Parathyroid adenoma (tissue), 2 donors: Measurements from ENCODE around the gene MTTP.

Experiments used
- H2AFZ ChIP-seq: fragments of 300-600 bp; sonication (generic); one replicate; pipeline ENCODE4 v1.7.0; 2017; ENCODE audit warnings: antibody characterized with exemption, mild to moderate bottlenecking
- H3K27ac ChIP-seq: fragments of 300-600 bp; sonication (generic); one replicate; pipeline ENCODE4 v1.7.0; 2017
- H3K27me3 ChIP-seq: fragments of 300-600 bp; sonication (generic); one replicate; pipeline ENCODE4 v1.7.0; 2017; ENCODE audit warnings: low read length; ENCODE audit not compliant: control insufficient read depth, insufficient read depth
- H3K36me3 ChIP-seq: fragments of 300-600 bp; sonication (generic); one replicate; pipeline ENCODE4 v1.7.0; 2017; ENCODE audit warnings: low read length; ENCODE audit not compliant: control insufficient read depth, insufficient read depth
- H3K4me1 ChIP-seq: fragments of 300-600 bp; sonication (generic); one replicate; pipeline ENCODE4 v1.7.0; 2017; ENCODE audit warnings: control low read depth
- H3K4me2 ChIP-seq: fragments of 300-600 bp; sonication (generic); one replicate; pipeline ENCODE4 v1.7.0; 2017; ENCODE audit warnings: low read length
- H3K4me3 ChIP-seq: fragments of 300-600 bp; sonication (generic); one replicate; pipeline ENCODE4 v1.7.0; 2017; ENCODE audit warnings: low read depth, low read length
- H3K79me2 ChIP-seq: fragments of 300-600 bp; sonication (generic); one replicate; pipeline ENCODE4 v1.7.0; 2017; ENCODE audit warnings: control low read depth
- H3K9ac ChIP-seq: fragments of 300-600 bp; sonication (generic); one replicate; pipeline ENCODE4 v1.7.0; 2017; ENCODE audit warnings: mild to moderate bottlenecking
- H3K9me3 ChIP-seq: fragments of 300-600 bp; sonication (generic); one replicate; pipeline ENCODE4 v1.7.0; 2017; ENCODE audit warnings: low read length; ENCODE audit not compliant: control insufficient read depth
- TF ChIP-seq, protein P1 (sequence below): fragments of 300-600 bp; sonication (generic); IDR thresholded peaks from one replicate; pipeline ENCODE4 v1.7.0; 2017; ENCODE audit warnings: antibody characterized with exemption, mild to moderate bottlenecking
- donor health status: primary hyperparathyroidism.

The MTTP gene

DNA sequence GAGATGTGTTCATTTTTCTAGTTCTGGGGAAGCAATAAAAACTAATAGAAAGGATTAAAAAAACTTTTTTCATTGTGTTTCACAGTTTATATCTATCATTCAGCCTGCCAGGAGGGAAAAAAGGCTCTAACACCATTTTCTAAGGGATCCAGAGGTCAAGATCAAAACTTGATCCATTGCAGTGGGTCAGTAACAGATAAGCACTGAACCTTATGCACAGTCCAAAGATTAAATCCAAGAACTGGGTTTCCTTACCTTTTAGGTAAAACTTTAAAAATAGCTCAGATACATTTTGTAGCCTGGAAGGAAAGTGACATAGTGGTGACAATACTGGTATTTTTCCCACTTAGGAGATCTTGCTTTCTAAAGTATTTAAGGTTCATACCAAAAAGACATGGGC lies 12.7 kb downstream of the MTTP start:
- Histone ChIP-seq H3K27ac (no peak overlapping the region), H3K9me3 (no peaks in the 10 kb centered on the region), H3K4me1 (no peaks in the 10 kb centered on the region), H3K4me3 (no peak overlapping the region), H3K79me2 (no peaks in the 10 kb centered on the region), H3K4me2 (no peak overlapping the region), H3K9ac (no peak overlapping the region), H2AFZ (no peak overlapping the region), H3K36me3 (no peaks in the 10 kb centered on the region), H3K27me3 (no peaks in the 10 kb centered on the region)
- TF ChIP-seq, protein P1, sequence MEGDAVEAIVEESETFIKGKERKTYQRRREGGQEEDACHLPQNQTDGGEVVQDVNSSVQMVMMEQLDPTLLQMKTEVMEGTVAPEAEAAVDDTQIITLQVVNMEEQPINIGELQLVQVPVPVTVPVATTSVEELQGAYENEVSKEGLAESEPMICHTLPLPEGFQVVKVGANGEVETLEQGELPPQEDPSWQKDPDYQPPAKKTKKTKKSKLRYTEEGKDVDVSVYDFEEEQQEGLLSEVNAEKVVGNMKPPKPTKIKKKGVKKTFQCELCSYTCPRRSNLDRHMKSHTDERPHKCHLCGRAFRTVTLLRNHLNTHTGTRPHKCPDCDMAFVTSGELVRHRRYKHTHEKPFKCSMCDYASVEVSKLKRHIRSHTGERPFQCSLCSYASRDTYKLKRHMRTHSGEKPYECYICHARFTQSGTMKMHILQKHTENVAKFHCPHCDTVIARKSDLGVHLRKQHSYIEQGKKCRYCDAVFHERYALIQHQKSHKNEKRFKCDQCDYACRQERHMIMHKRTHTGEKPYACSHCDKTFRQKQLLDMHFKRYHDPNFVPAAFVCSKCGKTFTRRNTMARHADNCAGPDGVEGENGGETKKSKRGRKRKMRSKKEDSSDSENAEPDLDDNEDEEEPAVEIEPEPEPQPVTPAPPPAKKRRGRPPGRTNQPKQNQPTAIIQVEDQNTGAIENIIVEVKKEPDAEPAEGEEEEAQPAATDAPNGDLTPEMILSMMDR = no peak

DNA sequence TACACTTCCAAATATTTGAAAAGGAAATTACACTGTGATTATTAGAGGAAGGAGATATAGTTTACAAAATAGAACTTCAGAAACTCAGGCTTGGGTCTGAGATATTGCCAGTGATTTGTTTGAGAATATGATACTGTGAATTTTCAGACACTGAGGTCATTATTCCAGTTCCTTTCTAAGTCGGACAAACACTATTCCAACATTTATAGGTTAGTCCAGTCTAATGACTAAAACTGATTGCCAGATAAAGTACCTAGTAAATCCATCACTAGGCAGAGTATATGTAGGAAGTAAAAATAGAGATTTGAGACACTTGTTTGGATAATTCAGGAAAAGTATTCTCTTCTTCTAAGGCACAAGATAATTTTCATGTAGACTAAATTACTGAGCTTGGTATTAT lies 13.2 kb downstream of the MTTP start:
- no peak overlapping the region for H3K9ac ChIP-seq
- H3K9me3 ChIP-seq = no peaks in the 10 kb centered on the region
- no peak overlapping the region for H2AFZ ChIP-seq
- no peaks in the 10 kb centered on the region for H3K27me3 ChIP-seq
- no peaks in the 10 kb centered on the region for H3K79me2 ChIP-seq
- TF ChIP-seq, protein P1 = no peak
- no peaks in the 10 kb centered on the region for H3K36me3 ChIP-seq
- H3K4me2 ChIP-seq = no peak overlapping the region
- no peaks in the 10 kb centered on the region for H3K4me1 ChIP-seq
- no peak overlapping the region for H3K4me3 ChIP-seq
- no peak overlapping the region for H3K27ac ChIP-seq

DNA sequence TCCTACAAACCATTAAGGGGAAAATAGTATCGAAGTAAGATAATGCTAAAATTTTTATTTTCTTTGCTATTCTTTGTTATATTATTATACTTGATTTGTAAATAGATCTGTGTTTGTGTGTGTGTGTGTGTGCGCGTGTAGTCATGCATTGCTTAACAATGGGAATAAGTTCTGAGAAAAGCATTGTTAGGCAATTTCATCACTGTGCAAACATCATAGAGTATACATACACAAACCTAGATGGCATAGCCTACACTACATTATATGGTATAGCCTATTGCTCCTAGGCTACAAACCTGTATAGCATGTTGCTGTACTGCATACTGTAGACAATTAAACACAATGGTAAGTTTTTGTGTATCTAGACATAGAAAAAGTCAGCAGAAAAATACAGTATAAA lies 17.1 kb downstream of the MTTP start:
- Histone ChIP-seq H3K27ac (no peak overlapping the region), H3K4me3 (no peak overlapping the region), H3K27me3 (no peaks in the 10 kb centered on the region), H3K9me3 (no peaks in the 10 kb centered on the region), H3K4me2 (no peak overlapping the region), H3K36me3 (no peaks in the 10 kb centered on the region), H3K79me2 (no peaks in the 10 kb centered on the region), H2AFZ (no peak overlapping the region), H3K9ac (no peak overlapping the region), H3K4me1 (no peaks in the 10 kb centered on the region)
- TF ChIP-seq, protein P1 = no peak

DNA sequence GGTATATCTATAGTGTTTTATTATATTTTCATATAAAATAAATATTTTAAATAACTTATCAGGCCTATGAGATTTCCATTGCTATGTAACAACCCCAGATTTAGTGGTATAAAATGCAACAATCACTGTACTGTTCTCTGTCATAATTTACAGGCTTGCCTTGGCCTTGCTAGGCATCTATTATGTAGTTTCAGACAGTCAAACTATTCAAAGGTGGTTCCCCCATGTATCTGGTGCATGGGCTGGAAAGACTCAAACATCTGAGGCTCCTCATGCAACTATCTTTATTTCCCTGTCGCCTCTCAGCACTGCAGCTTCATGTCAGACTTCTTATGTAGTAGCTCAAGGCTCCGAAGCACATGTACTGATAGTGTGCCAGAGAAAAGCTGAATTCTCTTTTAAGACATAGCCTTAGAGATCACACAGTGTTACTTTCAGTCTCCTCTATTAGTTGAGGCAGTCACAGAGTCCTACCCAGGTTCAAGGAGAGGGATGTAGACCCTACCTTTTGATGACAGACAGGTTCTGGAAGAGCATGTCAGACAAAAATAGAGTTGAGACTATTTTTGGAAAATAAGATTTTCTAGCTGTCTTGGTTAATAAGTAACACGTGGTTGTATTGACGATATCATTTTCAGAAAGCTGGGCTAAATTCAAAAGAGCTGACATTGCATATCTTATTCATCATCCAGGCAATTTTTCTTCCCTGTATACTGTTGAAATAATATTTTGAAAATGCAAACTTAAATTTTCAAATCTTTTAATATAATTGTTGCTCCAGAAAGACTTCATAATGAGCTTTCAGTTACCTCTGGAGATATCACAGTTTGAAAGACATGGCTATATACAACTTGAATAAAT lies 19.4 kb downstream of the MTTP start:
- no peak overlapping the region for H3K9ac ChIP-seq
- no peaks in the 10 kb centered on the region for H3K36me3 ChIP-seq
- H3K4me3 ChIP-seq = no peak overlapping the region
- no peak overlapping the region for H2AFZ ChIP-seq
- H3K79me2 ChIP-seq = no peaks in the 10 kb centered on the region
- no peaks in the 10 kb centered on the region for H3K9me3 ChIP-seq
- H3K4me2 ChIP-seq = no peak overlapping the region
- H3K27ac ChIP-seq = no peak overlapping the region
- H3K27me3 ChIP-seq = no peaks in the 10 kb centered on the region
- TF ChIP-seq, protein P1 = no peak
- H3K4me1 ChIP-seq = no peaks in the 10 kb centered on the region

DNA sequence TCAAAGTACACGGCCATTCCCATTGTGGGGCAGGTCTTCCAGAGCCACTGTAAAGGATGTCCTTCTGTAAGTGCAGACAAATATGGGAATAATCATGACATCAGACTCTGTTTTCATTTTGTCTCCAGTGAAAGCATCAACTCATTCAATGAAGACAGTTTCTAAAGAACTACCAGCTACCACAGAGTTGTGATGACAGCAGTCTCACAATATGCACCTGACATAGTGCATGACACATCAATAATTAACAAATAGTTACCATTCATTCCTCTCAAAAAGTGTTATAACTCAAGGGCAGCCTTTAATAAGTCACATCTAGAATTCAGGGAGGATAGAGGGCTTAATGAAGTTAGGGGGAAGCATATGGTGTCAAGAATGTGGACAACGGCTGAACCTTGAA lies 20.2 kb downstream of the MTTP start:
- TF ChIP-seq, protein P1 = no peak
- no peaks in the 10 kb centered on the region for H3K9me3 ChIP-seq
- H3K36me3 ChIP-seq = no peaks in the 10 kb centered on the region
- H3K4me1 ChIP-seq = no peaks in the 10 kb centered on the region
- no peak overlapping the region for H3K27ac ChIP-seq
- no peak overlapping the region for H3K9ac ChIP-seq
- no peak overlapping the region for H3K4me3 ChIP-seq
- H3K27me3 ChIP-seq = no peaks in the 10 kb centered on the region
- H3K79me2 ChIP-seq = no peaks in the 10 kb centered on the region
- H3K4me2 ChIP-seq = no peak overlapping the region
- H2AFZ ChIP-seq = no peak overlapping the region
